Stimulated activated CD4-positive, alpha-beta T cell treated with anti-CD3 and anti-CD28 coated beads, Interleukin-15, amount 100 ng/mL, for 1 hour (primary cell): Measurements from ENCODE around the gene CASD1.

Experiments
- DNase-seq, 2 donors: peaks; one replicate each; pipeline ENCODE4 v3.0.0-alpha.2; 2020; ENCODE audit warnings: low read depth in 1 of 2, low spot score in 1 of 2

CASD1 gene

GRCh38 chr7:94579470-94579869, 69.9 kb downstream of the CASD1 start:
- no peak for DNase-seq

GRCh38 chr7:94580601-94581000, 71.0 kb downstream of the CASD1 start:
- no peak for DNase-seq

- DNase-seq: no peak
Observed at GRCh38 chr7:94584113-94584512, 74.5 kb downstream of the CASD1 start.

- no peak for DNase-seq
Observed at GRCh38 chr7:94588075-94588474, 78.5 kb downstream of the CASD1 start.

- no peak for DNase-seq
Observed at GRCh38 chr7:94590526-94591162, 81.0 kb downstream of the CASD1 start.

GRCh38 chr7:94591176-94591575, 81.6 kb downstream of the CASD1 start:
- no peak for DNase-seq

GRCh38 chr7:94594882-94595281, 85.3 kb downstream of the CASD1 start:
- DNase-seq: no peak

GRCh38 chr7:94595717-94596116, 86.1 kb downstream of the CASD1 start:
- no peak for DNase-seq

- DNase-seq: no peak
Observed at GRCh38 chr7:94600267-94600666, 90.7 kb downstream of the CASD1 start.

GRCh38 chr7:94602181-94602580, 92.6 kb downstream of the CASD1 start:
- DNase-seq: no peak

- no peak for DNase-seq
Observed at GRCh38 chr7:94605031-94605430, 95.4 kb downstream of the CASD1 start.
